Osteocyte (in vitro differentiated cells): ENCODE data around the gene KYAT1. TPM values are rescaled to one million over a fixed set of nuclear protein-coding genes. Genes with fewer than 3 reads are reported as not detected.

Experiments used
- DNase-seq: peaks from one replicate; pipeline ENCODE4 v3.0.0; 2021; ENCODE audit warnings: mixed read lengths; ENCODE audit not compliant: unreplicated experiment; ENCODE audit errors: extremely low spot score
- H3K27ac Mint-ChIP-seq: one replicate; pipeline ENCODE4 v1.8.0; 2021; ENCODE audit warnings: mild to moderate bottlenecking, mixed read lengths; ENCODE audit not compliant: unreplicated experiment
- H3K27me3 Mint-ChIP-seq: one replicate; pipeline ENCODE4 v1.8.0; 2021; ENCODE audit warnings: mixed read lengths; ENCODE audit not compliant: unreplicated experiment
- H3K36me3 Mint-ChIP-seq: one replicate; pipeline ENCODE4 v1.8.0; 2021; ENCODE audit warnings: mixed read lengths; ENCODE audit not compliant: unreplicated experiment
- H3K4me1 Mint-ChIP-seq: one replicate; pipeline ENCODE4 v1.8.0; 2021; ENCODE audit warnings: mixed read lengths; ENCODE audit not compliant: unreplicated experiment
- H3K4me3 Mint-ChIP-seq: one replicate; pipeline ENCODE4 v1.8.0; 2021; ENCODE audit warnings: mild to moderate bottlenecking, moderate library complexity, mixed read lengths; ENCODE audit not compliant: unreplicated experiment
- H3K9me3 Mint-ChIP-seq: one replicate; pipeline ENCODE4 v1.8.0; 2021; ENCODE audit warnings: mixed read lengths; ENCODE audit not compliant: unreplicated experiment
- total RNA-seq: library from RNA; stranded (reverse); gene quantifications from 2 replicates; pipeline ENCODE4 v1.2.1, GENCODE V29; 2021
- TF ChIP-seq, protein P1 (sequence below): fragments of 200-600 bp; sonication (generic); IDR thresholded peaks from 2 replicates; pipeline ENCODE4 v1.5.0; 2021; ENCODE audit warnings: antibody characterized with exemption, mild to moderate bottlenecking, moderate library complexity

Gene KYAT1
- total RNA-seq, 1 donor from 2014 or later = 6.5 TPM

DNA sequence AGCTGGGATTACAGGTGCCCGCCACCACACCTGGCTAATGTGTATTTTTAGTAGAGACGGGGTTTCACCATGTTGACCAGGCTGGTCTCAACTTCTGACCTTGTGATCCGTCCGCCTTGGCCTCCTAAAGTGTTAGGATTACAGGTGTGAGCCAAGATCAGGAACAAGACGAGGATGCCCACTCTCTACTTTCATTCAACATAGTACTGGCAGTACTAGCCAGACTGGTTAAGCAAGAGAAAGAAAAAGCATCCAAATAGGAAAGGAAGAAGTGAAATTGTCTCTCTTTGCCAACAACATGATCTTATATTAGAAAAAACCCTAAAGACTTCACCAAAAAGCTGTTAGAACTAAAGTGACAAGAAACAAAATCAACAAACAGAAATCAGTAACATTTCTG is 70.9 kb downstream of the KYAT1 start:
- no peaks in the 10 kb centered on the region for H3K9me3 Mint-ChIP-seq
- H3K36me3 Mint-ChIP-seq = peaks cover 4% of the 10 kb centered on the region
- DNase-seq = no peak
- TF ChIP-seq, protein P1, sequence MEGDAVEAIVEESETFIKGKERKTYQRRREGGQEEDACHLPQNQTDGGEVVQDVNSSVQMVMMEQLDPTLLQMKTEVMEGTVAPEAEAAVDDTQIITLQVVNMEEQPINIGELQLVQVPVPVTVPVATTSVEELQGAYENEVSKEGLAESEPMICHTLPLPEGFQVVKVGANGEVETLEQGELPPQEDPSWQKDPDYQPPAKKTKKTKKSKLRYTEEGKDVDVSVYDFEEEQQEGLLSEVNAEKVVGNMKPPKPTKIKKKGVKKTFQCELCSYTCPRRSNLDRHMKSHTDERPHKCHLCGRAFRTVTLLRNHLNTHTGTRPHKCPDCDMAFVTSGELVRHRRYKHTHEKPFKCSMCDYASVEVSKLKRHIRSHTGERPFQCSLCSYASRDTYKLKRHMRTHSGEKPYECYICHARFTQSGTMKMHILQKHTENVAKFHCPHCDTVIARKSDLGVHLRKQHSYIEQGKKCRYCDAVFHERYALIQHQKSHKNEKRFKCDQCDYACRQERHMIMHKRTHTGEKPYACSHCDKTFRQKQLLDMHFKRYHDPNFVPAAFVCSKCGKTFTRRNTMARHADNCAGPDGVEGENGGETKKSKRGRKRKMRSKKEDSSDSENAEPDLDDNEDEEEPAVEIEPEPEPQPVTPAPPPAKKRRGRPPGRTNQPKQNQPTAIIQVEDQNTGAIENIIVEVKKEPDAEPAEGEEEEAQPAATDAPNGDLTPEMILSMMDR = no peak
- H3K27me3 Mint-ChIP-seq = no peaks in the 10 kb centered on the region
- H3K27ac Mint-ChIP-seq = no peak overlapping the region
- no peak overlapping the region for H3K4me3 Mint-ChIP-seq
- H3K4me1 Mint-ChIP-seq = no peaks in the 10 kb centered on the region

DNA sequence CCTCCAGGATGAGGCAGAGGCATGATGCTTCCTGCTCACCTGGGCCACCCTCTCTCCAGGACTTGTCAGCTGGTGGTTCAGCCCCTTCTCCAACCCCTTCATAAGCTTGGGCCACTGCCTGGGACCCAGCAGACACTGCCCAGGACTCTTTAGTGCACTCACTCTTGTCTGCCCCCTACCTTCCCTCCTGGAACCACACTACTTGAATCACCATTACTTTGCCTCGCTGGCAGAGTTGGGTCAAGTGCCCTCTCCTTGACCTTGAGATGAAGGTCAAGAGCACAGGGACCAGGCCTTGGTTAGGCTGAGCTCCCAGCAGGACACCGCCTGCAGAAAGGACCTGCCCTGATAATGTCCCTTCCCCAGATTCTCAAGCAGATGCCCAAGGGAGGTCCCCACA is 71.9 kb downstream of the KYAT1 start:
- no peak overlapping the region for H3K4me3 Mint-ChIP-seq

GRCh38 chr9:128809036-128809599 is 72.6 kb downstream of the KYAT1 start:
- Mint-ChIP-seq H3K27ac (no peak overlapping the region), H3K36me3 (peaks cover 10% of the 10 kb centered on the region), H3K27me3 (no peaks in the 10 kb centered on the region), H3K4me3 (no peak overlapping the region), H3K9me3 (no peaks in the 10 kb centered on the region), H3K4me1 (no peaks in the 10 kb centered on the region)
- no peak for DNase-seq
- TF ChIP-seq, protein P1 = no peak

More for the DNA sequence above, 71.9 kb downstream of the KYAT1 start:
- DNase-seq = no peak
- Mint-ChIP-seq H3K36me3 (peaks cover 9% of the 10 kb centered on the region), H3K4me1 (no peaks in the 10 kb centered on the region), H3K9me3 (no peaks in the 10 kb centered on the region), H3K27me3 (no peaks in the 10 kb centered on the region), H3K27ac (no peak overlapping the region)
- TF ChIP-seq, protein P1 = no peak

DNA sequence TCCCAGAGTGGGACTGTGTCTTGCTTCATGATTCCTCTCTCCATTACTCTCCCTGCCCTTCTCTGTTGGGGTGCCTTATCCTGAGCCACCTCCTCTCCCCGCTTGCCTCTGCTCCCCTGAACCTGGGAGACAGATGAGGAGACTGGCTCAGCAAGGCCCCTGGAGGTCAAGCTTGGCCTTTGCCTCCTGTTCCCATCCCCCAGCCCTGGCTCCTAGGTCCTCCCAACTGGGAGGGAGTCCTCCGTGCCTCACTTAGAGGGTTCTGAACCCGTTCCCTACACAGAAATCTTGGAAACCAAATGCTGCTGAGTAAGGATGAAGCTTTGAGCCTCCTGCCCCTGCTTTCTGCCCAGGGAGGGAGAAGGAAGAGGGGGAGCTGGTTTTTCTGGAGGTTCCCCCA is 73.2 kb downstream of the KYAT1 start:
- no peak overlapping the region for H3K4me3 Mint-ChIP-seq
- no peaks in the 10 kb centered on the region for H3K27me3 Mint-ChIP-seq
- H3K9me3 Mint-ChIP-seq = no peaks in the 10 kb centered on the region
- DNase-seq = no peak
- peaks cover 16% of the 10 kb centered on the region for H3K36me3 Mint-ChIP-seq
- H3K4me1 Mint-ChIP-seq = no peaks in the 10 kb centered on the region
- no peak overlapping the region for H3K27ac Mint-ChIP-seq
- TF ChIP-seq, protein P1 = no peak

GRCh38 chr9:128807827-128808226 is 73.9 kb downstream of the KYAT1 start:
- H3K4me1 Mint-ChIP-seq = no peaks in the 10 kb centered on the region
- TF ChIP-seq, protein P1 = no peak
- H3K9me3 Mint-ChIP-seq = no peaks in the 10 kb centered on the region
- H3K27me3 Mint-ChIP-seq = no peaks in the 10 kb centered on the region
- H3K27ac Mint-ChIP-seq = no peak overlapping the region
- no peak overlapping the region for H3K4me3 Mint-ChIP-seq
- no peak for DNase-seq
- peaks cover 21% of the 10 kb centered on the region for H3K36me3 Mint-ChIP-seq
